CD4-positive, alpha-beta memory T cell (primary cell): Measurements from ENCODE around the gene FKBP5. TPM values are rescaled to one million over a fixed set of nuclear protein-coding genes. Genes with fewer than 3 reads are reported as not detected.

ENCODE experiments used
- CTCF ChIA-PET: fragments of 350-600 bp; sonication (Branson Sonifier 250); formaldehyde crosslinking; loops from one replicate; lab custom pipeline; 2021; ENCODE audit warnings: inconsistent platforms; ENCODE audit not compliant: partially characterized antibody; lab: Charles Lee
- POLR2A ChIA-PET: fragments of 350-600 bp; sonication (Branson Sonifier 250); formaldehyde crosslinking; loops from one replicate; lab custom pipeline; 2021; ENCODE audit not compliant: partially characterized antibody; lab: Charles Lee
- DNase-seq, 5 donors: peaks; one replicate each; pipeline versions ENCODE4 v3.0.0 to v3.0.0-alpha.2; 2020 to 2022; ENCODE audit warnings: mixed read lengths in 1 of 5
- H3K27ac ChIP-seq: one replicate; pipeline ENCODE4 v1.7.0; 2013; ENCODE audit warnings: low read depth, low read length
- H3K27me3 ChIP-seq: 2 replicates; pipeline ENCODE4 v1.7.0; 2013; ENCODE audit warnings: mild to moderate bottlenecking, low read length, moderate library complexity; ENCODE audit not compliant: insufficient read depth
- H3K36me3 ChIP-seq: 2 replicates; pipeline ENCODE4 v1.7.0; 2013; ENCODE audit warnings: mild to moderate bottlenecking, low read length, moderate library complexity; ENCODE audit not compliant: insufficient read depth
- H3K4me1 ChIP-seq: 2 replicates; pipeline ENCODE4 v1.7.0; 2013; ENCODE audit warnings: mild to moderate bottlenecking, low read length, moderate library complexity; ENCODE audit not compliant: insufficient read depth
- H3K4me3 ChIP-seq, 2 donors: one replicate each; pipeline ENCODE4 v1.7.0; 2013; ENCODE audit warnings: low read length in 2 of 2, mild to moderate bottlenecking in 1 of 2
- H3K9me3 ChIP-seq, 2 donors: one replicate each; pipeline ENCODE4 v1.7.0; 2013; ENCODE audit warnings: low read length in 2 of 2, control low read depth in 1 of 2; ENCODE audit not compliant: control insufficient read depth in 1 of 2
- H3K27ac Mint-ChIP-seq, 7 donors: one replicate each; pipeline ENCODE4 v1.8.0; 2020 to 2021; ENCODE audit warnings: mixed read lengths in 7 of 7, mild to moderate bottlenecking in 6 of 7, inconsistent platforms in 3 of 7, moderate library complexity in 3 of 7
- H3K27me3 Mint-ChIP-seq, 2 donors: one replicate each; pipeline ENCODE4 v1.8.0; 2020 to 2021; ENCODE audit warnings: mixed read lengths in 2 of 2
- H3K36me3 Mint-ChIP-seq, 2 donors: one replicate each; pipeline ENCODE4 v1.8.0; 2020 to 2021; ENCODE audit warnings: mixed read lengths in 2 of 2, inconsistent platforms in 1 of 2, mild to moderate bottlenecking in 1 of 2
- H3K4me1 Mint-ChIP-seq, 4 donors: one replicate each; pipeline ENCODE4 v1.8.0; 2020 to 2021; ENCODE audit warnings: mixed read lengths in 4 of 4, mild to moderate bottlenecking in 1 of 4
- H3K4me3 Mint-ChIP-seq, 8 donors: one replicate each; pipeline ENCODE4 v1.8.0; 2020 to 2021; ENCODE audit warnings: mixed read lengths in 8 of 8, mild to moderate bottlenecking in 7 of 8, moderate library complexity in 6 of 8, inconsistent platforms in 3 of 8
- H3K9me3 Mint-ChIP-seq, 8 donors: one replicate each; pipeline ENCODE4 v1.8.0; 2020 to 2021; ENCODE audit warnings: mixed read lengths in 8 of 8, mild to moderate bottlenecking in 5 of 8, inconsistent platforms in 3 of 8, moderate library complexity in 1 of 8
- intact Hi-C: fragments of 100-400 bp; cut with micrococcal nuclease; formaldehyde crosslinking; loops from one replicate; pipeline ENCODE4 v1.15.1; 2023
- polyA plus RNA-seq, 2 donors: library from polyadenylated mRNA; unstranded; fragments of 300-500 nt; fragmentation: Illumina TruSeq; gene quantifications; one replicate each; pipeline ENCODE4 v1.2.3, GENCODE V29; 2021
- total RNA-seq, 2 experiments: library from RNA; stranded (reverse); gene quantifications; one replicate each; pipeline ENCODE4 v1.2.3, GENCODE V29; 2021

Gene FKBP5
- total and polyA plus RNA-seq, 4 experiments from 2014 or later, result 72.9 to 233 (median 84.2) TPM

DNA sequence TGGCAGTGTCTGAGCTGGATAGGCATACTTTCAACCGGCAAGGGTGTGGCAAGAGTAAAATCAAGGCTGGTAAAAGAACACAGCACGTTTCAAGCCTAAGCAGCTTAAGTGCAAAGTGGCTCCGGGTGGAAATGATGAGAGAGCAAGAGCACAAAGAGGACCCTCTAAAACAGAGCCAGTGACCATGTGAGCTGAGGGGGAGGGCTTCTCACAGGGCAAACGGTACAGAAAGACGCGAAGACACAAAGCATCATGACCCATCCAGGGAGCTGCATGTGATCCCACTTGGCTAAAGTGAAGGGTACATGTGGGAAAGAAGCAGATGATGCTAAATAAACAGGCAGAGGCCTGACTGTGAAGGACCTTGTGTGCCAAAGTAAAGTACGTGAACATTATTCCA, 25.7 kb downstream of the FKBP5 start:
- Histone ChIP-seq H3K27me3 (no peaks in the 10 kb centered on the region), H3K4me1 (peaks cover 59% of the 10 kb centered on the region), H3K4me3 (no peak overlapping the region), H3K27ac (peak overlapping the region; percentile 50), H3K36me3 (no peaks in the 10 kb centered on the region), H3K9me3 (no peaks in the 10 kb centered on the region)
- Mint-ChIP-seq H3K4me1 (peaks cover 11 to 16% (median 13%) of the 10 kb centered on the region in 4 donors), H3K27me3 (no peaks in the 10 kb centered on the region), H3K27ac (no peak overlapping the region), H3K4me3 (no peak overlapping the region), H3K36me3 (peaks cover 0 to 4% of the 10 kb centered on the region in 2 donors), H3K9me3 (no peaks in the 10 kb centered on the region)
- POLR2A ChIA-PET, result interaction anchor here (0.5 to 2.9 kb wide), 14 partner anchors 9 to 121 kb away, joined by 3 to 18 read pairs (median 6); no protein-coding TSS in a partner anchor
- DNase-seq, result no peak
- intact Hi-C loops, result no loop called here
- CTCF ChIA-PET, result interaction anchor here (0.9 to 3.5 kb wide), 14 partner anchors 17 to 362 kb away, joined by 3 to 11 read pairs (median 5); no protein-coding TSS in a partner anchor

DNA sequence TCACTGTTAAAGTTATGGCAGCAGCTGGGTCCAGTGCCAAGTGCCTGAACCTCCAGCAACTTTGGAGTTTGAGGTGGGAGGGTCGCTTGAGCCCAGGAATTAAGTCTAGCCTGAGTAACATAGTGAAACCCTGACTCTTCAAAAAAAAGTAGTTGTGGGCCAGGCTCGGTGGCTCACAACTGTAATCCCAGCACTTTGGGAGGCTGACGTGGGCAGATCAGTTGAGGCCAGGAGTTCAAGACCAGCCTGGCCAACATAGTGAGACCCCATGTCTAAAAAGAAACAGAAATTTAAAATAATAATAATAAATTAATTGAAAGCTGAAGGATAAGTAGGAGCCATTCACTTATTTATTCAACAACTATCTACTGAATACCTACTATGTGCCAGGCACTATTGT, 33.8 kb downstream of the FKBP5 start:
- no peak overlapping the region for H3K4me3 Mint-ChIP-seq
- ChIA-PET POLR2A (interaction anchor here (1.4 kb wide), 1 partner anchor 12 kb away, joined by 3 read pairs; no protein-coding TSS in a partner anchor), CTCF (interaction anchor here (1.5 kb wide), 1 partner anchor 82 kb away, joined by 6 read pairs; the partner anchor contains the start of gene ARMC12)
- H3K27me3 Mint-ChIP-seq, result no peaks in the 10 kb centered on the region
- H3K4me1 Mint-ChIP-seq, result peaks cover 26 to 55% (median 36%) of the 10 kb centered on the region in 4 donors
- Histone ChIP-seq H3K36me3 (no peaks in the 10 kb centered on the region), H3K27me3 (no peaks in the 10 kb centered on the region), H3K4me3 (no peak overlapping the region), H3K27ac (no peak overlapping the region), H3K4me1 (peaks cover 23% of the 10 kb centered on the region), H3K9me3 (no peaks in the 10 kb centered on the region)
- intact Hi-C loops, result loop anchor here (1.0 kb wide), 1 partner anchor 9 kb away; no protein-coding TSS in a partner anchor
- peak overlapping the region in 3 of 7 donors; percentile 9 to 89 (median 13) for H3K27ac Mint-ChIP-seq
- peaks cover 0 to 2% (median 0%) of the 10 kb centered on the region in 8 donors for H3K9me3 Mint-ChIP-seq
- no peak for DNase-seq
- H3K36me3 Mint-ChIP-seq, result peaks cover 14 to 19% of the 10 kb centered on the region in 2 donors

DNA sequence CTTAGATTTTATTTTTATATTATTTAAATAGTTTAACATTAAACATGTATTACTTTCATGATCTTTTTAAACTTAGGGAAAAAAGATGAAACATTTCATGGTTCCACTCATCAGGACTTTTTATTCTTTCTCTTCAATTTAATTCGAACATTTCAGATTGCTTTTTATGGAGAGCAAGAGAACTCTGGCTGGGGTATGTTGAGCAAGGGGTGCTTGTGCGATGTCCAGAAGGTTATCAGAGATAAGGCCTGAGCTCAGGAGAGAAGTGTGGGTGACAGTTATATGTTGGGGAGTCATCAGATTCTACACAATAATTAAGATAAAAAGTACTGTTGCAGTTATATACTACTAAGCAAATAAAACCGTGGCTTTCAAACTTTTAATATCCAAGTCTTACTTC, 37.5 kb downstream of the FKBP5 start:
- ChIA-PET CTCF (interaction anchor here (1.1 kb wide), 1 partner anchor 27 kb away, joined by 3 read pairs; no protein-coding TSS in a partner anchor), POLR2A (no interaction called here)
- no peak for DNase-seq
- Histone ChIP-seq H3K9me3 (no peaks in the 10 kb centered on the region), H3K4me3 (no peak overlapping the region), H3K4me1 (peaks cover 47% of the 10 kb centered on the region), H3K27me3 (no peaks in the 10 kb centered on the region), H3K27ac (no peak overlapping the region), H3K36me3 (no peaks in the 10 kb centered on the region)
- no peak overlapping the region for H3K4me3 Mint-ChIP-seq
- peaks cover 16 to 23% of the 10 kb centered on the region in 2 donors for H3K36me3 Mint-ChIP-seq
- H3K4me1 Mint-ChIP-seq, result peaks cover 35 to 66% (median 50%) of the 10 kb centered on the region in 4 donors
- H3K27ac Mint-ChIP-seq, result no peak overlapping the region
- peaks cover 0 to 2% (median 0%) of the 10 kb centered on the region in 8 donors for H3K9me3 Mint-ChIP-seq
- no peaks in the 10 kb centered on the region for H3K27me3 Mint-ChIP-seq
- intact Hi-C loops, result no loop called here

DNA sequence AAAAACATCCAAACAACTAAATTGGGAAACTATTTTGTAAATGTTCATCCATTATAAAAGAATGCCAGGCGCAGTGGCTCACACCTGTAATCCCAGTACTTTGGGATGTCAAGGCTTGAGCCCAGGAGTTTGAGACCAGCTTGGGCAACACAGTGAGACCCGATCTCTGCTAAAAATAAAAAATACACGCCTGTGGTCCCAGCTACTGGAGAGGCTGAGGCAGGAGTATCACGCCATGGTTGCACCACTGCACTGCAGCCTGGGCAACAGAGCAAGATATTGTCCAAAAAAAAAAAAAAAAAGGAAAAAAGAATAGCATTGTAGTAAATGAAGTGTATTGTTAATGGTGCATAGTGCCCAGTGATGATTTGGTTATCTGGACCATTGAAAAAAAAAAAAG, 38.7 kb downstream of the FKBP5 start:
- CTCF ChIA-PET, result interaction anchor here (1.0 to 1.6 kb wide), 3 partner anchors 15 to 86 kb away, joined by 3 to 5 read pairs (median 3); no protein-coding TSS in a partner anchor
- H3K36me3 Mint-ChIP-seq, result peaks cover 25 to 30% of the 10 kb centered on the region in 2 donors
- H3K27me3 Mint-ChIP-seq, result no peaks in the 10 kb centered on the region
- Histone ChIP-seq H3K27me3 (no peaks in the 10 kb centered on the region), H3K36me3 (no peaks in the 10 kb centered on the region), H3K4me1 (peaks cover 50% of the 10 kb centered on the region), H3K4me3 (no peak overlapping the region), H3K9me3 (no peaks in the 10 kb centered on the region), H3K27ac (no peak overlapping the region)
- H3K4me1 Mint-ChIP-seq, result peaks cover 35 to 67% (median 51%) of the 10 kb centered on the region in 4 donors
- H3K27ac Mint-ChIP-seq, result no peak overlapping the region
- H3K4me3 Mint-ChIP-seq, result no peak overlapping the region
- POLR2A ChIA-PET, result no interaction called here
- intact Hi-C loops, result no loop called here
- H3K9me3 Mint-ChIP-seq, result peaks cover 0 to 2% (median 0%) of the 10 kb centered on the region in 8 donors
- DNase-seq, result no peak

DNA sequence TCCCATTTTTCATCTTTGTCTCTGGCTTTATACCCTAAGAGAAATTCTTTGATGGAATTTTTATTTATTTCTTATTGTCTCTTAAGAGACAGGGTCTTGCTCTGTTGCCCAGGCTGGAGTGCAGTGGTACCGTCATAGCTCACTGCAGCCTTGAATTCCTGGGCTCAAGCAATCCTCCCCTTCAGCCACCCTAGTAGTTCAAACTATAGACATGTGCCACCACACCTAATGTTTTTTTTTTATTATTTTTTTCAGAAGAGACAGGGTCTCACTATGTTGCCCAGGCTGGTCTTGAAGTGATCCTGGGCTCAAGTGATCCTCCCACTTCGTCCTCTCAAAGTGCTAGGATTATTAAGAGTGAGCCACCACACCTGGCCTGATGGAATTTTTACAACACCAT, 40.5 kb downstream of the FKBP5 start:
- H3K4me1 ChIP-seq, result peaks cover 68% of the 10 kb centered on the region
- H3K9me3 Mint-ChIP-seq, result peaks cover 0 to 2% (median 0%) of the 10 kb centered on the region in 8 donors
- no peak overlapping the region for H3K4me3 ChIP-seq
- no peak for DNase-seq
- ChIA-PET POLR2A (interaction anchor here (0.8 kb wide), 1 partner anchor 83 kb away, joined by 3 read pairs; no protein-coding TSS in a partner anchor), CTCF (interaction anchor here (1.4 to 7.4 kb wide), 2 partner anchors 80 to 88 kb away, joined by 3 to 52 read pairs; partner anchors contain the start of gene ARMC12)
- H3K36me3 ChIP-seq, result peaks cover 2% of the 10 kb centered on the region
- H3K4me3 Mint-ChIP-seq, result no peak overlapping the region
- H3K36me3 Mint-ChIP-seq, result peaks cover 29 to 37% of the 10 kb centered on the region in 2 donors
- peaks cover 40 to 70% (median 56%) of the 10 kb centered on the region in 4 donors for H3K4me1 Mint-ChIP-seq
- H3K27me3 ChIP-seq, result no peaks in the 10 kb centered on the region
- no peaks in the 10 kb centered on the region for H3K9me3 ChIP-seq
- H3K27ac ChIP-seq, result no peak overlapping the region
- no peaks in the 10 kb centered on the region for H3K27me3 Mint-ChIP-seq
- intact Hi-C loops, result no loop called here
- H3K27ac Mint-ChIP-seq, result peak overlapping the region in 2 of 7 donors; percentile 12 to 57

DNA sequence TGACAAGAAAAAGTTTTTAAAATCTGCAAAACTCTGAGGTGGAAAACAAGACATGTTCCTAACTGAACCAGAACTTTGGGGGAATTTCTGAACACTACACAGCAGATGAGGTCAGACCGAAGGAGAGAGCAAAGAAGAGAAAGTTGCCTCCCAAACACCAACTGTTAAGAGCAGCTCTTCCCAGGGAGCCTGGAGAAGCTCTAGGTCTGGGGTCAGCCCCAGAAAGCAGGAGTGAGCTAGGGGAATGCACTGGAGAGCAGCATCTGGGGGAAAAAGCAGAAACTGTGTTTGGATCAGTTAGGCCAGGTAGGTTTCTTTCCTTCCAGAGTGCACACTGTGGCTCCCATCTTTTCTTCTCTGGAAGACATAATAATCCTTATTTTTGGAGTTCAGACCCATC, 41.3 kb downstream of the FKBP5 start:
- peak overlapping the region; percentile 14 to 84 (median 42) for H3K27ac Mint-ChIP-seq
- peaks cover 0 to 2% (median 0%) of the 10 kb centered on the region in 8 donors for H3K9me3 Mint-ChIP-seq
- CTCF ChIA-PET, result interaction anchor here (1.4 to 7.4 kb wide), 3 partner anchors 34 to 89 kb away, joined by 3 to 52 read pairs (median 3); partner anchors contain the start of gene ARMC12
- Histone ChIP-seq H3K27ac (no peak overlapping the region), H3K36me3 (peaks cover 6% of the 10 kb centered on the region), H3K27me3 (no peaks in the 10 kb centered on the region), H3K4me3 (no peak overlapping the region), H3K4me1 (peaks cover 76% of the 10 kb centered on the region), H3K9me3 (no peaks in the 10 kb centered on the region)
- H3K4me3 Mint-ChIP-seq, result peak overlapping the region in 1 of 8 donors; percentile 71
- peaks cover 48 to 77% (median 60%) of the 10 kb centered on the region in 4 donors for H3K4me1 Mint-ChIP-seq
- POLR2A ChIA-PET, result interaction anchor here (1.4 kb wide), 1 partner anchor 85 kb away, joined by 5 read pairs; no protein-coding TSS in a partner anchor
- no peak for DNase-seq
- intact Hi-C loops, result no loop called here
- H3K27me3 Mint-ChIP-seq, result no peaks in the 10 kb centered on the region
- H3K36me3 Mint-ChIP-seq, result peaks cover 30 to 40% of the 10 kb centered on the region in 2 donors

DNA sequence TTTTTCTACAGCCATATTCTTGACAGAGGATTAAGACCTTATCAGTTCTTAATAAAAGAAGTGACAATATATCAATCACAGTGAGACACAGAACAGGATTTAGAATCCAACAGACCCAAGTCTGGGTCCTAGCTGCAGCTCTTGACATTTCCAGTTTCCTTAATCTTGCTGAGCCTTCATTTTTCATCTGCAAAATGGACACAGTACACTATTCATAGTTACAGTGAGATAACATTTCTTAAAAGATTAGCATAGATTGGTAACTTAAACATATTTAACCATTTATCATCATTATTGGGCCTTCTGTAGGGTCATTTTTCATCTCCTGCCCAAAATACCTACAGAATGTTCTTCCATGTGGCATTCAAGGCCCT, 45.6 kb downstream of the FKBP5 start:
- Mint-ChIP-seq H3K36me3 (peaks cover 42 to 65% of the 10 kb centered on the region in 2 donors), H3K27ac (peak overlapping the region; percentile 50 to 90 (median 77)), H3K4me3 (peak overlapping the region in 1 of 8 donors; percentile 12), H3K27me3 (no peaks in the 10 kb centered on the region), H3K4me1 (peaks cover 47 to 81% (median 64%) of the 10 kb centered on the region in 4 donors), H3K9me3 (no peaks in the 10 kb centered on the region)
- no peak overlapping the region for H3K27ac ChIP-seq
- H3K36me3 ChIP-seq, result peaks cover 20% of the 10 kb centered on the region
- H3K9me3 ChIP-seq, result no peaks in the 10 kb centered on the region
- POLR2A ChIA-PET, result interaction anchor here (0.8 to 2.6 kb wide), 9 partner anchors 12 to 93 kb away, joined by 3 to 12 read pairs (median 6); no protein-coding TSS in a partner anchor
- no peaks in the 10 kb centered on the region for H3K27me3 ChIP-seq
- CTCF ChIA-PET, result interaction anchor here (0.8 to 7.4 kb wide), 10 partner anchors 13 to 96 kb away, joined by 3 to 52 read pairs (median 4); partner anchors contain the start of gene ARMC12
- intact Hi-C loops, result no loop called here
- no peak overlapping the region for H3K4me3 ChIP-seq
- DNase-seq, result no peak
- peaks cover 72% of the 10 kb centered on the region for H3K4me1 ChIP-seq
